OCI-LY3 (cell line): ENCODE data around the gene LHPP.

Experiments used
- EZH2phosphoT487 ChIP-seq: fragments of 200-600 bp; shearing (Covaris generic); IDR thresholded peaks from 2 replicates; pipeline ENCODE4 v1.6.1; 2018; ENCODE audit warnings: antibody characterized with exemption, mixed run types, low read depth
- TF ChIP-seq, protein P1 (sequence below): fragments of 200-600, 300-600 bp; sonication (generic); IDR thresholded peaks from 2 replicates; pipeline ENCODE4 v1.5.1; 2014; ENCODE audit warnings: antibody characterized with exemption, low read length, low read depth

GRCh38 chr10:124453960-124454610 lies 7.5 kb upstream of the LHPP start:
- TF ChIP-seq, protein P1, sequence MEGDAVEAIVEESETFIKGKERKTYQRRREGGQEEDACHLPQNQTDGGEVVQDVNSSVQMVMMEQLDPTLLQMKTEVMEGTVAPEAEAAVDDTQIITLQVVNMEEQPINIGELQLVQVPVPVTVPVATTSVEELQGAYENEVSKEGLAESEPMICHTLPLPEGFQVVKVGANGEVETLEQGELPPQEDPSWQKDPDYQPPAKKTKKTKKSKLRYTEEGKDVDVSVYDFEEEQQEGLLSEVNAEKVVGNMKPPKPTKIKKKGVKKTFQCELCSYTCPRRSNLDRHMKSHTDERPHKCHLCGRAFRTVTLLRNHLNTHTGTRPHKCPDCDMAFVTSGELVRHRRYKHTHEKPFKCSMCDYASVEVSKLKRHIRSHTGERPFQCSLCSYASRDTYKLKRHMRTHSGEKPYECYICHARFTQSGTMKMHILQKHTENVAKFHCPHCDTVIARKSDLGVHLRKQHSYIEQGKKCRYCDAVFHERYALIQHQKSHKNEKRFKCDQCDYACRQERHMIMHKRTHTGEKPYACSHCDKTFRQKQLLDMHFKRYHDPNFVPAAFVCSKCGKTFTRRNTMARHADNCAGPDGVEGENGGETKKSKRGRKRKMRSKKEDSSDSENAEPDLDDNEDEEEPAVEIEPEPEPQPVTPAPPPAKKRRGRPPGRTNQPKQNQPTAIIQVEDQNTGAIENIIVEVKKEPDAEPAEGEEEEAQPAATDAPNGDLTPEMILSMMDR, result no peak
- TF ChIP-seq EZH2phosphoT487, result no peak
